ENCODE data around the gene CLTB.
A peak's percentile ranks its signal among the peaks of the same experiment; 100 is the strongest.
"Not testable (repeated sequence)": the region's sequence is repeated elsewhere in the genome, so short reads cannot be mapped to it uniquely, and the experiment has no call there.

CLTB gene

GRCh38 chr5:176426876-176427275 is 10.5 kb upstream of the CLTB start:
- no peak for DNase-seq (ENCODE audit: low read depth)

DNA sequence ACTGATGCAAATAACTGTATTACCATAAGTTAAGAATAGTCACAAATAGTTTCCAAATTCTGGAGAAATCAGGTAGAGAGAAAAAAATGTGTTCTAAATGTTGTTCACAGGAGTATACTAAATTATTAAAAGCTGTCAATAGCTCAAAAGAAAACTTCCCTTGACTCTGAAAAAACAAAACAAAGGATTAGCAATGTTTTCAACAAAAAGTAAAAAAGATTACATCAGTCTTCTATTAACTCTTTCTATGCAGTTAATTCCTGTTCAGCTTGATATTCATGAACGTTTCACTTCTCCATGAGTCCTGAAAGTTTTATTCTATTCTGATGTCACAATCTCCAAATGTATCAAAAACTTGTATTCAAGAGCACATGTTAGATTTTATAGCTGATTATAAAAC is 9.5 kb upstream of the CLTB start:
- no peak for DNase-seq (ENCODE audit: low read depth)

GRCh38 chr5:176425138-176425537 is 8.8 kb upstream of the CLTB start:
- DNase-seq (ENCODE audit: low read depth): peak; percentile 28

- DNase-seq (ENCODE audit: low read depth): no peak
Observed at GRCh38 chr5:176424181-176424580, 7.8 kb upstream of the CLTB start.

- DNase-seq (ENCODE audit: low read depth): no peak
Observed at GRCh38 chr5:176420972-176421544, 4.7 kb upstream of the CLTB start.

DNA sequence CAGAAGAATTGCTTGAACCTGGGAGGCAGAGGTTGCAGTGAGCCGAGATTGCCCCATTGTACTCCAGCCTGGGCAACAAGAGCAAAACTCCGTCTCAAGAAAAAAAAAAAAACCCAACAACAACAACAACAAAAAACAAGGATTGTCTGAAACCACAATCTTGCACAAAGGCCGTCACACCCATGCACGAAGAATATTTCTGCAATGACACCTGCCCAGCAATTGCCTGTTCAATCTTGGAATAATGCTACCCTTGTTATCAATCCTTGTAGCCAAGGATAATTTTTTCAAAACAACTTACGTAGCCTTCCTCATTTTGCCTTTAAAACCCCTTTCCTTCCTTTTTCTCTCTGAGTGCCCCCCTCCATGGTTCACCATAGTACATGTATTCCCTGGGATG is 3.7 kb upstream of the CLTB start:
- DNase-seq (ENCODE audit: low read depth): no peak

- DNase-seq (ENCODE audit: low read depth): no peak
Observed at GRCh38 chr5:176418251-176418650, 1.9 kb upstream of the CLTB start.

- no peak for DNase-seq (ENCODE audit: low read depth)
Observed at GRCh38 chr5:176416965-176417364, 626 bp upstream of the CLTB start.

GRCh38 chr5:176415240-176415951 is 943 bp downstream of the CLTB start:
- DNase-seq (ENCODE audit: low read depth): no peak

DNA sequence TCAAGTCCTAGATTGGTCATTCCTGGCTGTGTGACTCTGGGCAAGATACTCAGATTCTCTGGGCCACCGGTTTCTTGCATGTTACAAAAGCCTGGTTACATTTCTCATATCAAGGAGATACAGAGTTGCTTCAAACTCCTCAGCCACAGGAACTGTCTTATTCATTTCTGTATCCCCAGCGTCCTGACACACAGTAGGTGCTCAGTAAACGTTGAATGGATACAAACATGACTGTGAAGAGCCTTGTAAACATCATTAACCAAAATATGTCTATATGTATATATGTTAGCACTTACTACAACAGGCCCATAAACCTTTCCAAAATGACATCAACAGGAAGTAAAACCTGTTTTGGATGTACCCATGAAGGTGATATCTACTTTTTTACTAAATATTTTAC is 1.6 kb downstream of the CLTB start:
- DNase-seq (ENCODE audit: low read depth): no peak

DNA sequence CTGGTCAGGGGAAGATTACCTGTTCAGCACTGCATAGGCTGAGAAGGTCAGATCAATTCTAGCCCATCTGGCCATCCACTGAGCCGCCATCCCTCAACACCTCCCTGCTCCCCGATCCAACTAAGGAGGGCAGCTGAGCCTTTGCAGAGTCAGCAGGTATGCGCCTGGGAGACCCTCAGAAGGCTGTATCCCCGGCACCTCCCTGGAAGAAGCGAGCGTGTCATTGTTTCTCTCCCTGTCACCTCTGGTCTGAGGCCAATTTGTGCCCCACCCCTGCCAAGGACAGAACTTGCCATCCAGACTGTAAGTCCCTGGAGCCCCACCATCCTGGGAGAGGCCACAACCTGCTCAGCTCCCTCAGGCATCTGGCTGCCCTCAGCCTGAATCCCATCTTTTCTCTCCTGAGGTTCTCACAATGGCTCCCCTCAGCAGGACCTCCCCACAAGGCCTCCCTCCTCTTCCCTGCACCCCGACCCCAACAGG is 2.6 kb downstream of the CLTB start:
- no peak for DNase-seq (ENCODE audit: low read depth)

DNA sequence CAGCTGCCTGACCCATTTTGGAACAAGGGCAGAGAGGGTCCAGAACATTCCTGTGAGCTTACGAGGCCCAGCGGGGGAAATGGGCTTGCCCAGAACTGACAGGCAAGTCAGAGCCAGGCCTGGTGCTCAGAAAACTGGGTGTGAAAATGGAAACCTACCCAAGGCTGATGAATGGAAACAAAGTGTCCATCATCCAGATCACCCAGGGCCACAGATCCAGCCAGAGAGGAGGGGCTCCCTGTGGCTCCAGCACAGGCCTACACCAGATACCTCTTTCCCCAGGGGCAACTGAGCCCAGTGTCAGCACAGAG is 3.1 kb downstream of the CLTB start:
- DNase-seq (ENCODE audit: low read depth): no peak

- no peak for DNase-seq (ENCODE audit: low read depth)
Observed at GRCh38 chr5:176412517-176413254, 3.7 kb downstream of the CLTB start.

DNA sequence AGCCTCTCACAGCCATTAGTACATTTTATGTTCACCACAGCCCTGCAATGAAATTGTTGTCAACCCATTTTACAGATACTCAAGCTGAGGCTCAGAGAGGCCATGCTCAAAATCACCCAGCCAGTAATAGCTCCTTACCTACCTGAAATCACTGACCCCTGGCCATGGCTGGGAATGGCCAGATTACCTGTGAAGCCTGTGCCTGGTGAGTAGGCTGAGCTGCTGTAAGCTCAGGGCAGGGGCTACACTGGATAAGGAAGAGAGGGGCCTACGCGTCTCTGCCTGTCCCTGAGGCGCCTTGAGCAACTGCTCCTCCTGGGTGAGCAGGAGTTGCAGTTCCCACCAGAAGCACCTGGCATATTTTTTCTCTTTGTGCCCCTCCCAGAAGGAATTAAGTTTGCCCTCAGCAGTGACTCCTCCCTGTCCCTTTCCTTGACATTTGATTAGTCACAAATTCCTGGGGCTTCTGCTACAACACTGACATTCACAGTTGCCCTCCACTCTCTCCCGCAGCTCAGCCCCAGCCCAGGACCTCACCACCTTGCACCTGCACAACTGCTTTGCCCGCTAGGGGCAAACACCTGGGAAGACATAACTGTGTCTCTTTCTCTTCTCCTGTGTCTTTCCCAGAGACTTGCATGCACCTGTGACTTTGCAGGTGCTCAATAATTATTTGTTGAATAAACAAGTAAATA is 5.7 kb downstream of the CLTB start:
- no peak for DNase-seq (ENCODE audit: low read depth)

- DNase-seq (ENCODE audit: low read depth): no peak
Observed at GRCh38 chr5:176409765-176410164, 6.6 kb downstream of the CLTB start.

DNA sequence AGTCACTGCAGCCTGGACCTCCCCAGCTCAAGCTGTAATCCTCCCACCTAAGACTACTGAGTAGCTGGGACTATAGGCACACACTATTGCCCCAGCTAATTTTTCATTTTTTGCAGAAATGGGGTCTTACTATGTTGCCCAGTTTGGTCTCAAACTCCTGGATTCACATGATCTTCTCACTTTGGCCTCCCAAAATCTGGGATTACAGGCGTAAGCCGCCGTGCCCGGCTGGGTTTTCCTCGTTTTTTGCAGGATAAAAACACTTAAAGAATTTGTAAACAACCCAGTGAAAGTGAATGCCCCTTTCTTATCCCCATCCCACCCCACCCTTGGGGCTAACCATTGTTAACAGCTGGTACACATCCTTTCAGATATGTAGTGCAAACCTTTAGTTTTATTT is 7.7 kb downstream of the CLTB start:
- DNase-seq (ENCODE audit: low read depth): no peak

GRCh38 chr5:176408252-176408573 is 8.1 kb downstream of the CLTB start:
- DNase-seq (ENCODE audit: low read depth): not testable (repeated sequence)

DNA sequence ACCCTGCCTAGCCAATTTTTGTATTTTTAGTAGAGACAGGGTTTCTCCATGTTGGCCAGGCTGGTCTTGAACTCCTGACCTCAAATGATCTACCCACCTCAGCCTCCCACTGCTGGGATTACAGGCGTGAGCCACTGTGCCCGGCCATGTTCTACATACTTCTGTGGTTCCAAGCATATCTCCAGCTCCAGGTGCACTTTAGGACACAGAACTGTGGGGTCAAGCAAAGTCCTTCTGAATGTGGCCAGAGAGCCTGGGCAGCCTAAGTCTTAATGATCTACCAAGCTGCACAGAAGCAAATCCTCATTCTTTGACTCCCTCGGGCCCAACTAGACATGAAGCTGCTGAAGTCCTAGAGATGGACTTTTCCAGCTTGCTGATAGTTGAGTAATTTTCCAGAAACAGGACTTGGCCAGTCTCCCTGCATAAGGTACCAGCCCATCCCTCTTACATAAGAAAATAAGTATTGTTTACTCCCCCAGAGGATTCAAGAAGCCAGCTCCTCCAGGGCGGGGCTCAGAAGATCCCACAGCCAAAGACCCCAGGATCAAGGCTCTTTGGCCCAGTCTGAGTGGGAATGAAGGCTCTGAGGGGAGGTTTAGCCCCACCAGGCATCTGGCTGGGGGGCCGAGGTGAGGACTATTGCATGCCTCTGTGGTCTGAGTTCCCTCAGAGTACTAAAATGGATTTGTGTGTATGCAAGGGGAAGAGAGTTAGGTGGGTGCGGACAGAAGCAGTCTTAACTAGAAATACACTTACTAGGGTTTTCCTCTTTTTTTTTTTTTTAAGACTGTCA is 8.7 kb downstream of the CLTB start:
- no peak for DNase-seq (ENCODE audit: low read depth)

DNA sequence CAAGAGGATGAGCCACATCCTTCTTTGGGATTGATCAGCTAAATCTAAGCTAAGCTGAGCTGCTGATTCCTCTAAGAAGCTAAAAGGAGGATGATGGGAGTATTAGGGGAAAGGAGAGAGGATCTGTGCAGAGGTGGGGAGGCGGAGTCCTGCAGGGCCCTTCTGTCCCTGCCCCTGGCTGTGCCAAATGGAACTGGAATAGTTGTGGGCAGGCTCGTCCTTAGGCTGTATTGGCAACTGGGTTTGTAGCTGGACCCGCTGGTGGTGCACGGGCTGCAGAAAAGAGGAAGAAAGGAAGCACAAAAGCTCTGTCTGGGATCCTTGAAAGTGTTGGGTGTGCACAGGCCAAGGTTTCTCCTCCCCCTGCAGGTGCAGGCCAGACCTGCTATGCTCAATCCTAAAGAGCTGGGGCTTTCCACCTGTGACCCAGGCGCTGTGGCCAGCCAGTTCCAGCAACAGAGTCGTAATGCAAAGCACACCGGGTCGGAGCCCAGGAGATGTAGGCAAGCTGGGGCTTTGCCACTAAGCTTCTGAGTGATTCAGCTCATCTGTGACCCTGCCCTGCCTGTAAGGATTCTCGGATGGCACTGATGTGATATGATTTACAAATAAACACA is 9.8 kb downstream of the CLTB start:
- no peak for DNase-seq (ENCODE audit: low read depth)

GRCh38 chr5:176405656-176406435 is 10.5 kb downstream of the CLTB start:
- no peak for DNase-seq (ENCODE audit: low read depth)
